Measurements from ENCODE around the gene PLXNA2. TPM values are rescaled to one million over a fixed set of nuclear protein-coding genes. Genes with fewer than 3 reads are reported as not detected.

The PLXNA2 gene
- total and polyA plus RNA-seq, 2 donors (not counting 1 experiment from before 2014, with no cell fraction given) = 0.31 to 1.2 TPM

GRCh38 chr1:208139434-208140045, 104.6 kb downstream of the PLXNA2 start:
- ATAC-seq (ENCODE audit: low read depth) = no peak
- H3K9me3 Mint-ChIP-seq (ENCODE audit: insufficient read depth) = no peaks in the 10 kb centered on the region
- POLR2A ChIA-PET = no interaction called here

GRCh38 chr1:208137193-208137592, 107.0 kb downstream of the PLXNA2 start:
- Histone ChIP-seq H3K27me3 (replicated peaks in 1 of 4; ENCODE audit: control extremely low read depth in 1 of 4, control insufficient read depth in 3 of 4, insufficient read depth in 4 of 4, low read length in 3 of 4) (no peaks in the 10 kb centered on the region), H3K9ac (ENCODE audit: low read length) (no peak overlapping the region), H3K4me2 (replicated peaks; ENCODE audit: low read depth, low read length, poor library complexity, severe bottlenecking) (no peak overlapping the region), H3K4me3 (ENCODE audit: control extremely low read depth in 1 of 5, extremely low read depth in 1 of 5, insufficient read depth in 1 of 5, low read depth in 2 of 5, low read length in 4 of 5) (no peak overlapping the region), H3K79me2 (ENCODE audit: control insufficient read depth, insufficient read depth, low read length) (no peaks in the 10 kb centered on the region), H2AFZ (ENCODE audit: insufficient read depth, low read depth, low read length, poor library complexity, severe bottlenecking) (no peak overlapping the region), H3K27ac (ENCODE audit: low read length in 2 of 2) (no peak overlapping the region), H3K9me3 (ENCODE audit: control extremely low read depth in 1 of 3, control insufficient read depth in 2 of 3, insufficient read depth in 1 of 3, low read length in 2 of 3) (no peaks in the 10 kb centered on the region), H3K4me1 (ENCODE audit: control insufficient read depth in 2 of 2, insufficient read depth in 2 of 2, low read length in 2 of 2) (peaks cover 0 to 2% of the 10 kb centered on the region in 2 donors), H4K20me1 (ENCODE audit: control insufficient read depth, insufficient read depth, low read length, poor library complexity, severe bottlenecking) (no peaks in the 10 kb centered on the region), H3K36me3 (replicated peaks in 1 of 2; ENCODE audit: control extremely low read depth in 1 of 2, control insufficient read depth in 1 of 2, extremely low read depth in 1 of 2, insufficient read depth in 2 of 2, low read length in 1 of 2) (no peaks in the 10 kb centered on the region)
- DNase-seq (no peak), ATAC-seq (ENCODE audit: low read depth) (no peak)
- no peak for TF ChIP-seq EZH2 (IDR thresholded peaks at IDR 0.05; ENCODE audit: borderline replicate concordance, insufficient read depth, low read depth, low read length, poor library complexity, severe bottlenecking)
- no peak for TF ChIP-seq CTCF (IDR thresholded peaks at IDR 0.05)
- ChIA-PET CTCF (no interaction called here), POLR2A (no interaction called here)
- no peaks in the 10 kb centered on the region for H3K9me3 Mint-ChIP-seq (ENCODE audit: insufficient read depth)
- H3K27me3 Mint-ChIP-seq = no peaks in the 10 kb centered on the region
- intact Hi-C loops (cut with micrococcal nuclease) = no loop called here
- H3K4me3 Mint-ChIP-seq = no peak overlapping the region
- no peak overlapping the region for H3K27ac Mint-ChIP-seq
- peaks cover 3% of the 10 kb centered on the region for H3K4me1 Mint-ChIP-seq
- 88% methylated on average over 1 of the region's 4 CpGs for WGBS (ENCODE audit: insufficient coverage)

More at GRCh38 chr1:208139434-208140045, 104.6 kb downstream of the PLXNA2 start:
- WGBS (ENCODE audit: insufficient coverage) = 64% methylated on average over 3 of the region's 3 CpGs
- Histone ChIP-seq H3K4me3 (ENCODE audit: control extremely low read depth in 1 of 5, extremely low read depth in 1 of 5, insufficient read depth in 1 of 5, low read depth in 2 of 5, low read length in 4 of 5) (no peak overlapping the region), H3K9ac (ENCODE audit: low read length) (no peak overlapping the region), H3K4me2 (replicated peaks; ENCODE audit: low read depth, low read length, poor library complexity, severe bottlenecking) (no peak overlapping the region), H3K4me1 (ENCODE audit: control insufficient read depth in 2 of 2, insufficient read depth in 2 of 2, low read length in 2 of 2) (no peaks in the 10 kb centered on the region), H3K9me3 (ENCODE audit: control extremely low read depth in 1 of 3, control insufficient read depth in 2 of 3, insufficient read depth in 1 of 3, low read length in 2 of 3) (no peaks in the 10 kb centered on the region), H3K27me3 (replicated peaks in 1 of 4; ENCODE audit: control extremely low read depth in 1 of 4, control insufficient read depth in 3 of 4, insufficient read depth in 4 of 4, low read length in 3 of 4) (no peaks in the 10 kb centered on the region), H3K27ac (ENCODE audit: low read length in 2 of 2) (no peak overlapping the region), H3K79me2 (ENCODE audit: control insufficient read depth, insufficient read depth, low read length) (no peaks in the 10 kb centered on the region), H2AFZ (ENCODE audit: insufficient read depth, low read depth, low read length, poor library complexity, severe bottlenecking) (no peak overlapping the region), H4K20me1 (ENCODE audit: control insufficient read depth, insufficient read depth, low read length, poor library complexity, severe bottlenecking) (no peaks in the 10 kb centered on the region), H3K36me3 (replicated peaks in 1 of 2; ENCODE audit: control extremely low read depth in 1 of 2, control insufficient read depth in 1 of 2, extremely low read depth in 1 of 2, insufficient read depth in 2 of 2, low read length in 1 of 2) (no peaks in the 10 kb centered on the region)
- Mint-ChIP-seq H3K27me3 (no peaks in the 10 kb centered on the region), H3K4me3 (no peak overlapping the region), H3K4me1 (no peaks in the 10 kb centered on the region), H3K27ac (no peak overlapping the region)
- intact Hi-C loops (cut with micrococcal nuclease) = no loop called here
- DNase-seq = no peak
- CTCF ChIA-PET = interaction anchor here (1.1 kb wide), 1 partner anchor 11 kb away, joined by 3 read pairs; no protein-coding TSS in a partner anchor
- no peak for TF ChIP-seq CTCF (IDR thresholded peaks at IDR 0.05)
- TF ChIP-seq EZH2 (IDR thresholded peaks at IDR 0.05; ENCODE audit: borderline replicate concordance, insufficient read depth, low read depth, low read length, poor library complexity, severe bottlenecking) = no peak
